PC-9 (cell line): Measurements from ENCODE around the gene RETREG1. TPM values are rescaled to one million over a fixed set of nuclear protein-coding genes. Genes with fewer than 3 reads are reported as not detected.

Experiments used
- BruUV-seq: library from RNA; stranded (reverse); fragments of 400-500 nt; replicated peaks from 2 replicates; lab custom pipeline; 2021; lab: Mats Ljungman, UMichigan
- CTCF ChIA-PET: fragments of 300-600 bp; sonication (Branson Sonifier 250); formaldehyde crosslinking; loops from one replicate; lab custom pipeline; 2022; ENCODE audit warnings: antibody characterized with exemption; lab: Charles Lee
- POLR2A ChIA-PET: fragments of 300-600 bp; sonication (Branson Sonifier 250); formaldehyde crosslinking; loops from one replicate; lab custom pipeline; 2022; ENCODE audit warnings: antibody characterized with exemption; ENCODE audit not compliant: unreplicated experiment; lab: Charles Lee
- DNase-seq, 2 experiments: peaks; one replicate each; pipeline versions ENCODE4 v3.0.0 to v3.0.0-alpha.2; 2015 to 2022; ENCODE audit warnings: mixed read lengths in 1 of 2
- H2AFZ ChIP-seq: fragments of 200-600 bp; sonication (generic); 2 replicates; pipeline ENCODE4 v1.8.1; 2017; ENCODE audit warnings: antibody characterized with exemption
- H3F3A ChIP-seq: fragments of 200-600 bp; sonication (generic); 2 replicates; pipeline ENCODE4 v1.8.1; 2017; ENCODE audit warnings: antibody characterized with exemption, mild to moderate bottlenecking, low read depth; ENCODE audit not compliant: insufficient read depth
- H3K27ac ChIP-seq: fragments of 200-600 bp; sonication (generic); 2 replicates; pipeline ENCODE4 v1.6.1; 2016; ENCODE audit warnings: mixed run types
- H3K27me3 ChIP-seq: fragments of 200-600 bp; sonication (generic); 2 replicates; pipeline ENCODE4 v1.6.1; 2016; ENCODE audit warnings: low read depth, mixed run types; ENCODE audit not compliant: insufficient read depth
- H3K36me3 ChIP-seq: fragments of 200-600 bp; sonication (generic); 2 replicates; pipeline ENCODE4 v1.6.1; 2016; ENCODE audit warnings: low read depth, mixed run types
- H3K4me1 ChIP-seq: fragments of 200-600 bp; sonication (generic); replicated peaks from 2 replicates; pipeline ENCODE4 v1.6.1; 2016; ENCODE audit warnings: mixed run types; ENCODE audit not compliant: insufficient read depth
- H3K4me2 ChIP-seq: fragments of 200-600 bp; sonication (generic); 2 replicates; pipeline ENCODE4 v1.6.1; 2017; ENCODE audit warnings: mixed run types
- H3K4me3 ChIP-seq: fragments of 200-600 bp; sonication (generic); 2 replicates; pipeline ENCODE4 v1.6.1; 2016; ENCODE audit warnings: mixed run types
- H3K79me2 ChIP-seq: fragments of 200-600 bp; sonication (generic); 2 replicates; pipeline ENCODE4 v1.6.1; 2017; ENCODE audit warnings: low read depth, mixed run types
- H3K9me2 ChIP-seq: fragments of 200-600 bp; sonication (generic); 2 replicates; pipeline ENCODE4 v1.8.1; 2017; ENCODE audit warnings: mild to moderate bottlenecking; ENCODE audit not compliant: insufficient read depth
- H3K9me3 ChIP-seq: fragments of 200-600 bp; sonication (generic); 2 replicates; pipeline ENCODE4 v1.8.1; 2016; ENCODE audit warnings: low read depth; ENCODE audit not compliant: insufficient read depth
- H4K20me1 ChIP-seq: fragments of 200-600 bp; sonication (generic); 2 replicates; pipeline ENCODE4 v1.8.1; 2017; ENCODE audit not compliant: insufficient read depth
- EZH2 ChIP-seq: fragments of 200-600 bp; sonication (generic); IDR thresholded peaks from 2 replicates; pipeline ENCODE4 v1.8.0; 2017; ENCODE audit warnings: antibody characterized with exemption, low read depth
- intact Hi-C: fragments of 100-400 bp; cut with micrococcal nuclease; formaldehyde crosslinking; loops from one replicate; pipeline ENCODE4 v1.10.0; 2022; ENCODE audit not compliant: unreplicated experiment
- total RNA-seq: library from RNA; stranded (reverse); gene quantifications from 2 replicates; pipeline ENCODE4 v1.2.3, GENCODE V29; 2021
- TF ChIP-seq, protein P1 (sequence below): fragments of 200-600 bp; sonication (generic); conservative IDR thresholded peaks from 2 replicates; pipeline ENCODE4 v1.6.1; 2017; ENCODE audit warnings: mixed run types, antibody characterized with exemption, mild to moderate bottlenecking, moderate library complexity

The RETREG1 gene
- total RNA-seq, 1 experiment from 2014 or later, result 9.7 TPM

DNA sequence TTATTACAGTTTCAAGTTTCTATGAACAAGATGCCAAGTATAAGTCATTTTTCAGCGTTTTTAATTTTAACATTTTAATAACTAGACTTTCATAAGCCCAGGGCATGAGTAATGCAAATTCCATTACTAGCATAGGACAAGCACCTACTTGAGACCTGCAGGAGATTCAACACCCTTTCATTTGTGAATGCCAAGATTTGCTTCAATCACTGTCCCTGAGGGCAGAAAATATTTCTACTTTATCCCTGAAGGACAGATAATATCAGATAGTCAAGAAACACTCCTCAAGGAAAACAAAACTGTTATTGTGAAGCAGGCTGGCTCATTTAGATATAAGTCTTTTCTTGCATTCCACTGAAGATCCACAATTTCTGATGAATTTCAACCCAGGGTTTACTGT lies 123.5 kb downstream of the RETREG1 start:
- TF ChIP-seq, protein P1, sequence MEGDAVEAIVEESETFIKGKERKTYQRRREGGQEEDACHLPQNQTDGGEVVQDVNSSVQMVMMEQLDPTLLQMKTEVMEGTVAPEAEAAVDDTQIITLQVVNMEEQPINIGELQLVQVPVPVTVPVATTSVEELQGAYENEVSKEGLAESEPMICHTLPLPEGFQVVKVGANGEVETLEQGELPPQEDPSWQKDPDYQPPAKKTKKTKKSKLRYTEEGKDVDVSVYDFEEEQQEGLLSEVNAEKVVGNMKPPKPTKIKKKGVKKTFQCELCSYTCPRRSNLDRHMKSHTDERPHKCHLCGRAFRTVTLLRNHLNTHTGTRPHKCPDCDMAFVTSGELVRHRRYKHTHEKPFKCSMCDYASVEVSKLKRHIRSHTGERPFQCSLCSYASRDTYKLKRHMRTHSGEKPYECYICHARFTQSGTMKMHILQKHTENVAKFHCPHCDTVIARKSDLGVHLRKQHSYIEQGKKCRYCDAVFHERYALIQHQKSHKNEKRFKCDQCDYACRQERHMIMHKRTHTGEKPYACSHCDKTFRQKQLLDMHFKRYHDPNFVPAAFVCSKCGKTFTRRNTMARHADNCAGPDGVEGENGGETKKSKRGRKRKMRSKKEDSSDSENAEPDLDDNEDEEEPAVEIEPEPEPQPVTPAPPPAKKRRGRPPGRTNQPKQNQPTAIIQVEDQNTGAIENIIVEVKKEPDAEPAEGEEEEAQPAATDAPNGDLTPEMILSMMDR, result no peak
- peak; percentile 45 to 92 for DNase-seq
- H3F3A ChIP-seq, result peaks cover 15% of the 10 kb centered on the region
- H3K27ac ChIP-seq, result peak overlapping the region; percentile 62
- H3K9me2 ChIP-seq, result no peaks in the 10 kb centered on the region
- H3K9me3 ChIP-seq, result peaks cover 10% of the 10 kb centered on the region; the same call in 1 of the 2 replicates
- intact Hi-C loops, result loop anchor here (1.0 to 2.0 kb wide), 5 partner anchors 16 to 710 kb away; partner anchors contain the start of gene MYO10
- H3K4me2 ChIP-seq, result peak overlapping the region; percentile 32
- no peaks in the 10 kb centered on the region for H3K27me3 ChIP-seq
- no peak overlapping the region for H3K4me3 ChIP-seq
- H3K79me2 ChIP-seq, result no peaks in the 10 kb centered on the region
- no peaks in the 10 kb centered on the region for H3K36me3 ChIP-seq
- POLR2A ChIA-PET, result no interaction called here
- CTCF ChIA-PET, result interaction anchor here (0.6 to 1.4 kb wide), 3 partner anchors 58 to 176 kb away, joined by 4 to 10 read pairs (median 9); no protein-coding TSS in a partner anchor
- no TSS peak for BruUV-seq
- H4K20me1 ChIP-seq, result no peaks in the 10 kb centered on the region
- peaks cover 26% of the 10 kb centered on the region for H3K4me1 ChIP-seq
- no peak overlapping the region for H2AFZ ChIP-seq

DNA sequence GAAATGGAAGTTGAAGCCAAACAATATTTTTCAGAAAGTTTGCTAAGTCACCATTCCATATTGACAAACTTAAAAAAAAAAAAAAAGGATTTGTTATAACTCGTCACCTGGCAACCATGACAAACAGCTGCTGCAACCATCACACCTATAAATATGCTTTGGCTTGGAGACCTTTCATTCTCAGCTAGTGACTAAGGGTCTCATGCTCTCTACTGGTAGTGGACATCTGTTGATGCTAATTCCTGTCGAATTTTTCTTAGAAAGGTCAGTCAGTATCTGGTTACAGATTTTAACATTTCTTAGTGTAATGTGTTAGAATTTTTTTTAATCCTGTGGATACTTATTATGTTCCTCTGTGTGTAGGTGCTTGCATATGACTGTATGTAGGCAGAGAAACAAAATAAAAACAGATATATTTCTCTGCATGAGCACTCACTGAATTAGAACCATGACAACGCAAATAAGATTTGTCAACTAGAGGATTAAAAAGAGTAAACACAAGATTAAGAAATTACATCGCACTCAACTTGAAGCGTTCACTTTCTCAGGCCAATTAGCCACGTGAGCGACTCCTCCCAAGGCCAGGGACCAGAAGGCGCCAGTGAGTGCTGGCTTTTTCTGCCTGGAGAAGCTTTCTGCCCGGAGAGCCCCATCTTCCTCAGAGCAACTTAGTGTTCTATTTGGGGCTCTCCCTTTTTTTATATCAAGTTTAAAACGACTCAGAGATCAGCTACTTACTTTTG lies 124.2 kb downstream of the RETREG1 start:
- DNase-seq, result peak; percentile 64 to 95
- H4K20me1 ChIP-seq, result no peaks in the 10 kb centered on the region
- BruUV-seq, result no TSS peak
- peak overlapping the region; percentile 62 for H3K27ac ChIP-seq
- intact Hi-C loops, result loop anchor here (1.0 to 2.0 kb wide), 5 partner anchors 17 to 711 kb away; partner anchors contain the start of gene MYO10
- H3K36me3 ChIP-seq, result no peaks in the 10 kb centered on the region
- H3F3A ChIP-seq, result peaks cover 15% of the 10 kb centered on the region
- peaks cover 10% of the 10 kb centered on the region; the same call in 1 of the 2 replicates for H3K9me3 ChIP-seq
- H3K4me2 ChIP-seq, result peak overlapping the region; percentile 32
- no peak overlapping the region for H2AFZ ChIP-seq
- ChIA-PET CTCF (interaction anchor here (0.5 to 1.4 kb wide), 7 partner anchors 53 to 1109 kb away, joined by 3 to 10 read pairs (median 4); no protein-coding TSS in a partner anchor), POLR2A (interaction anchor here (0.7 kb wide), 1 partner anchor 173 kb away, joined by 11 read pairs; no protein-coding TSS in a partner anchor)
- TF ChIP-seq, protein P1, result no peak
- H3K9me2 ChIP-seq, result no peaks in the 10 kb centered on the region
- peaks cover 26% of the 10 kb centered on the region for H3K4me1 ChIP-seq
- H3K79me2 ChIP-seq, result no peaks in the 10 kb centered on the region
- no peak overlapping the region for H3K4me3 ChIP-seq
- H3K27me3 ChIP-seq, result no peaks in the 10 kb centered on the region

DNA sequence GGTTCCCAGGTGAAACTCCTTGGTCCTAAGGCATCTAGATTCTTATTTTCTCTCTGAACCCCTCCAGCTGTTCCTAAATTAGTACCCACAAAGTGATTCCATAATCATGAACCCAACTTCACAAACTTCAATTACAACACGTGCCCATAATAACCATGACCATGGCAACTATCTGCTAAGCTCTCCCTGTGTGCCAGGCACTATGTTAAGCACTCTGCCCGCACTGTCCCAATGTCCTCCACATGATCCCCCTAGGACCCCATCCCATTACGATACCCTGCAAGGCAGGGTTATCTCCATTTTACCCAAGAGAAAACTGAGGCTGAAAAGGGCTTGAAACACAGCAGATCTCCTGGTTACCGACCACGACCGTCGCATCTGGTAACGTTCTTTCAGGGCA lies 125.9 kb downstream of the RETREG1 start:
- no TSS peak for BruUV-seq
- H2AFZ ChIP-seq, result no peak overlapping the region
- H3K9me3 ChIP-seq, result peaks cover 10% of the 10 kb centered on the region; the same call in 1 of the 2 replicates
- no peaks in the 10 kb centered on the region for H3K79me2 ChIP-seq
- no peaks in the 10 kb centered on the region for H4K20me1 ChIP-seq
- no peak for TF ChIP-seq EZH2
- TF ChIP-seq, protein P1, result no peak
- CTCF ChIA-PET, result interaction anchor here (0.5 to 2.0 kb wide), 5 partner anchors 18 to 61 kb away, joined by 3 to 18 read pairs (median 4); no protein-coding TSS in a partner anchor
- H3K36me3 ChIP-seq, result no peaks in the 10 kb centered on the region
- H3K4me3 ChIP-seq, result no peak overlapping the region
- no peak for DNase-seq
- no peak overlapping the region for H3K4me2 ChIP-seq
- intact Hi-C loops, result no loop called here
- peaks cover 15% of the 10 kb centered on the region for H3F3A ChIP-seq
- peaks cover 26% of the 10 kb centered on the region for H3K4me1 ChIP-seq
- no peak overlapping the region for H3K27ac ChIP-seq
- no peaks in the 10 kb centered on the region for H3K9me2 ChIP-seq
- no peaks in the 10 kb centered on the region for H3K27me3 ChIP-seq
- POLR2A ChIA-PET, result no interaction called here
